ENCODE measurements around the gene MRPL18.
"Not testable (repeated sequence)": the region's sequence is repeated elsewhere in the genome, so short reads cannot be mapped to it uniquely, and the experiment has no call there.

Gene MRPL18

DNA sequence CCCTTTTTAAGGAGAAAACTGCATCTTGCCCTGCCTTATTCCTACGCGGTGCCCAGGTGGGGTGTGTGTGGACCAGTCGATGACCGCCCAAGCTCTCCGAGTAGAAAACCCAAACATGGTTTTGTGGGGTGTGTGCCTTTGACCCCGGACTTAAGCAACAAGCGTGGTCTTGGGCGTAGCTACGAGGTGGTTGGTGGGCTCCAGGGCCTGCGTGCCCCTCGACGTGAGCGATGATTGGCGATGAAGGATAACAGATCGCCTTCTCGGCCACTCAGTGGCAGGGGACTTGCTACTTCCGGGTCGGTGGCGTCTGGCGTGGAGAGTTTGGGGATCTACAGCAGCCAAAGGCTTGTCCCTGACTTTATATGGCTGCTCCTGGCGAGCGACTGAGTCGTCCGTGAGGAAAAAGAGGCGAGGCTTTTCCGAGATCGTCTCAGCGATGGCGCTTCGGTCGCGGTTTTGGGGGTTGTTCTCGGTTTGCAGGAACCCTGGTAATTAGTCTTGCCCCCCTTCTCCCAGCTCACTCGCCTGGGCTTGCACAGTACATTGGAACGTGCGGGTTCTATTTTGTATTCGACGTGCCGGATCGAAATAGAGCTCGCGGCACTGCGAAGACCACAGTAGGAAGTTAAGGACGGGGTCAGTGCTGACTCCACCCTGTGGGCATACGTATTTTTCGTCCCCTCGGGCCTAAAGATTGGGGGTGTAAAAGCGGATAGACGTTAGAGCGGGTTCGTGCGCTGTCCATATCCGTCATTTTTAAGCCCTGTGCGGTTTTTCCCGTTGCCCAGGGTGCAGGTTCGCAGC lies at the start of gene MRPL18:
TSS of gene MRPL18 (plus strand) at position 319 of the 807 bp plus-strand sequence. CDS start at position 440, 121 bp downstream.
- DNase-seq: peak; percentile 75 to 76

DNA sequence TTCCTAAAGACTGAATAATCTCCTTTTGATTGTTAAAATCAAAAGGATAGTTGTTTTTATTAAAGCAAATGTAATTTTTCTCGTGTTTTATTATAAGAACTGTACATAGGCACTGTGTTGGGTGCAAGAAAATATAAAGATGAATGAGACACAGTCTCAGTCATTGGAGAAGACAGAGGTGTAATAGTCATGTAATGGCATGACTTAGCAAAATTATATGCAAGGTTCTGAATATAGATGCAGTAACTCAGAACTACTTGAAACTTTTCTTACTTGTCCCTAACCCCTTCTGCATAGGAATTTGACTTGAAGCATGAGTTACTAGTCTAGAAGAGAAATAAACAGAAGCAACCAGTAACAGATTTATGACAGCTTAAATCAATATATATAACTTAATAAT lies 48.1 kb upstream of the MRPL18 start:
- DNase-seq: no peak

DNA sequence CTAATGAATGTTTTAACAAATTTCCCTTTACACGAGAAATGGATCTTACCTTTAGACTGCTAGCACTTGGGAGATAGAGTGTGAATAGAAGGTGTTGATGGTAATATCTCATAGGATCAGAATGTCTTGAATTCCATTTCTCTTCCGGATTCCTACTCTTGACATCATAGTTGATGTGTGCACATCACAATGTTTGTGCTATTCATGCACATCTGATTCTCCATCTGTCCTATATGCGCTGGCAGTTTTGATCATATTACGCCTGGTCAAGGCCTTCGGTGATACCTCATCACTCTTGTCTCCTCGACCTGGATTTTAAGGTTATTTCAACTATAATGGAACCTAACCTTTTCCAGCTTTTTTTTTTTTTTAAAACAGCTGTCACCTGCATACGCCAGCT lies 45.2 kb upstream of the MRPL18 start:
- DNase-seq: no peak

DNA sequence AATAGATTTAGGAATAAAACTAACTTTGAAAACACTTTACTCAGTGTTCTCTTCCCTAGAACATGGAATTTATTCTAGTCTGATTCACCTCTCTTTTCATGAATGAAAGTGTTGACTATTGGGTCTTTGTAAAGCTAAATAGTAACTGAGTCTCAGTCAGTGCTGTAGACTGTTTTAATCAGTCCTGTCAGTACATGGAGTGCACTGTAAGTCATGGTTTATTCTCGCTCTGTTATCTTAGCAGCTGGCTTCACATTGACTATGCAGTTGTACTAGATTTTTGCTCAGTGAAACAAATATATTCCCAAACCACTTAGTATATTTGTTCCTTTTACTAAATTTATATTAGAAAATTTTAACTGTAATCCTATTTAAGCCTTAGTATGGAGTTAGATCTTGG lies 43.5 kb upstream of the MRPL18 start:
- DNase-seq: no peak

DNA sequence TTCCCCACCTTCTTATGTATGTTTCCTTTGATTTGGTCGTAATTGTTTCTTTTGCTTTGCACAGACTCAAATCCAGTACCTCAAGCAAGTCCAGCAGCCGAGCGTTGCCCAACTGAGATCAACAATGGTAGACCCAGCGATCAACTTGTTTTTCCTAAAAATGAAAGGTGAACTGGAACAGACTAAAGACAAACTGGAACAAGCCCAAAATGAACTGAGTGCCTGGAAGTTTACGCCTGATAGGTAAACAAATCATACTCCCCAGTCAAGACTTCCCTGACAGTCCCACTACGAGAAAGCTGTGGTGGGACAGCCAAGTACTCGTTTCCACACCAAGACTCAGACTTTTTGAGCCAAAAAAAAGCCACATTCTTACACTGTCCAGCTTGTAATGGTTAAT lies 42.1 kb upstream of the MRPL18 start:
- DNase-seq: not testable (repeated sequence)

DNA sequence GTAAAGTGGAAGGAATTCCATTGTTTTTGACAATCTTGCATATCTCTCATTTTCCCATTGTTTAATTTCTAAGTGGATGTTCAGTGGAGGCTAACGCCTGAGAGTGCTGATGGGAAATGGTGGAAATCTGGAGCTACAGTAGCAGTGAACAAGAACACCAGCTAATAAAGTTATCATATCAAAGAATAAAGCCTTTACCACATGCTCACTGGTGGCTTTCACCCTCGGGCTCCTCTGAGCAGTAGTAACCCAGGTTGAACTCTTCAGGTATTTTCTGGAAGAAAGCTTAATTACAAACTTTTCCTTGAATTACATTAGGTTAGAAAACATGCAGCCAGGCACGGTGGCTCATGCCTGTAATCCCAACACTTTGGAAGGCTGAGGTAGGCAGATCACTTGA lies 38.8 kb upstream of the MRPL18 start:
- DNase-seq: no peak

DNA sequence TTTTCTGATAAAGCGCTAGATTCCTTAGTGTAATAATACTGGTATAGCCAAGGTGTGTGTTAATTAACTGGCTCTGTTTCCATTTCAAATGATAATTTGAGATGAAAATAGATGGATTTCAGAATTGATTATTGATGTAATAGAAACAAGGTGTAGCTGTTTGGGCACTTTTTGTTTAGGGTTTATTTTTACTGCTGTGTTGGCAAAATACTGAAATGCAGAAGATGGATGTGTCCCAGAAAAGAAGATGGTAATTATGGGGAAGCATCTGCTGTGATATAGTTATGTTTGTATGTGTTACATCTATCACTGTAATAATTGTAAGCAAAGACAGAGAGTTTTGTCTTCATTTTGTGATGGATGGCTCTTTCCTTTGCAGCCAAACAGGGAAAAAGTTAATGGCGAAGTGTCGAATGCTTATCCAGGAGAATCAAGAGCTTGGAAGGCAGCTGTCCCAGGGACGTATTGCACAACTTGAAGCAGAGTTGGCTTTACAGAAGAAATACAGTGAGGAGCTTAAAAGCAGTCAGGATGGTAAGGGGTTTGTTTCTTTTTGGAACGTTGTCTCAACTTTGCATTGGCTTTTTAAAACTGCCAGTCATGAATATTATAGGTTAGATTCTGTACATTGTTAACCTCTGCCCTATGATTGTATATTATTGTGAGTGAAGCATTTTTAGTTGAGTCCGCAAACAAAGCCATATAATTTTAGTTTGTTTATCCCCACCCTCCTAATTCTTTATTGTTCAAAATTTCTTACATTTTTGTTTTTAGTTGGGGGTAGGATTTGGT lies 37.0 kb upstream of the MRPL18 start:
- no peak for DNase-seq

DNA sequence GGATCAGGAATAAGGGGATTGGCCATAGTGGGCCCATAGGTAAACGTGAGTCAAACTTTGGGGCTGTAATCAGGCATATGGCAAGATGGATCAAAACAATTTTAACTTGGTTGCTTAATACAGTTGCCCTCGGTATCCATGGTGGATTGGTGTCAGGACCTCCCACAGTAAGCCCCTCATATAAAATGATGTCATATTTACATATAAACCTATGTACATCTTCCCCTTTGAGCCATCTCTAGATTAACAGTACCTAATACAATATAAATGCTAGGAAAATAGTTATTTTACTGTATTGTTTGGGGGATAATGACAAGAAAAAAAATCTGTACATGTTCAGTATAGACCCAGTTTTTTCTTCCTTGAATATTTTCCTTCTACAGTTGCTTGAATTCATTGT lies 35.9 kb upstream of the MRPL18 start:
- DNase-seq: no peak

DNA sequence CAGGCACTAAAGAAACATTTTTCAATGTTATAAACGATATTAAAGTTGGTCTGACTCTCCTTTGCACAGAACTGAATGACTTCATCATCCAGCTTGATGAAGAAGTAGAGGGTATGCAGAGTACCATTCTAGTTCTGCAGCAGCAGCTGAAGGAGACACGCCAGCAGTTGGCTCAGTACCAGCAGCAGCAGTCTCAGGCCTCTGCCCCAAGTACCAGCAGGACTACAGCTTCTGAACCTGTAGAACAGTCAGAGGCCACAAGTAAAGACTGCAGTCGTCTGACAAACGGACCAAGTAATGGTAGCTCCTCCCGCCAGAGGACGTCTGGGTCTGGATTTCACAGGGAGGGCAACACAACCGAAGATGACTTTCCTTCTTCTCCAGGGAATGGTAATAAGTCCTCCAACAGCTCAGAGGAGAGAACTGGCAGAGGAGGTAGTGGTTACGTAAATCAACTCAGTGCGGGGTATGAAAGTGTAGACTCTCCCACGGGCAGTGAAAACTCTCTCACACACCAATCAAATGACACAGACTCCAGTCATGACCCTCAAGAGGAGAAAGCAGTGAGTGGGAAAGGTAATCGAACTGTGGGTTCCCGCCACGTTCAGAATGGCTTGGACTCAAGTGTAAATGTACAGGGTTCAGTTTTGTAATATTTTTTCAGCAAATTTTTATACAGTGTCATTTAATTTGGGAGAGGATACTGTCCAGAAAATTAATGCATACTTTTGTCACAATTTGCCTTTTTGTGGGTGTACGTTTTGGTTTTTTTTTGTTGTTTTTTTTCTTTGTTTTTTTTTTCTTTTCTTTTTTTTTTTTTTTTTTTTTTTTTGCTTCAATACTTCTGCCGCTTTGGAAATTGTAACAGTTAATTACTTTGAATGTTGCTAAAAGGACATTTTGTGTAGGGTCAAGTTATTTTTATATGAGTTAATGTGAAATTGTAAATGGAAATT lies 35.0 kb upstream of the MRPL18 start:
- DNase-seq: no peak

DNA sequence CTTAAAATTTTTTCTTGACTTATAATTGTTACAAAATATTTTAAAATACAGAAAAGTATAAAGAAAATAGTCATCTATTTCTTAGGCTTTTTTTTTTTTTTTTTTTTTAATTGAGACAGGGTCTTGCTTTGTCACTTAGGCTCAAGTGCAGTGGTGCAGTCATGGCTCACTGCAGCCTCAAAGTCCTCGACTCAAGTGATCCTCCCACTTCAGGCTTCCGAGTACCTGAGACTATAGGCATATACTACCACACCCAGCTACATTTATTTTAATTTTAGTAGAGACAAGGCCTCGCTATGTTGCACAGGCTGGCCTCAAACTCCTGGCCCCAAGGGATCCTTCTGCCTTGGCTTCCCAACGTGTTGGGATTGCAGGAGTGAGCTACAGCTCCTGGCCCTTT lies 33.8 kb upstream of the MRPL18 start:
- DNase-seq: no peak

DNA sequence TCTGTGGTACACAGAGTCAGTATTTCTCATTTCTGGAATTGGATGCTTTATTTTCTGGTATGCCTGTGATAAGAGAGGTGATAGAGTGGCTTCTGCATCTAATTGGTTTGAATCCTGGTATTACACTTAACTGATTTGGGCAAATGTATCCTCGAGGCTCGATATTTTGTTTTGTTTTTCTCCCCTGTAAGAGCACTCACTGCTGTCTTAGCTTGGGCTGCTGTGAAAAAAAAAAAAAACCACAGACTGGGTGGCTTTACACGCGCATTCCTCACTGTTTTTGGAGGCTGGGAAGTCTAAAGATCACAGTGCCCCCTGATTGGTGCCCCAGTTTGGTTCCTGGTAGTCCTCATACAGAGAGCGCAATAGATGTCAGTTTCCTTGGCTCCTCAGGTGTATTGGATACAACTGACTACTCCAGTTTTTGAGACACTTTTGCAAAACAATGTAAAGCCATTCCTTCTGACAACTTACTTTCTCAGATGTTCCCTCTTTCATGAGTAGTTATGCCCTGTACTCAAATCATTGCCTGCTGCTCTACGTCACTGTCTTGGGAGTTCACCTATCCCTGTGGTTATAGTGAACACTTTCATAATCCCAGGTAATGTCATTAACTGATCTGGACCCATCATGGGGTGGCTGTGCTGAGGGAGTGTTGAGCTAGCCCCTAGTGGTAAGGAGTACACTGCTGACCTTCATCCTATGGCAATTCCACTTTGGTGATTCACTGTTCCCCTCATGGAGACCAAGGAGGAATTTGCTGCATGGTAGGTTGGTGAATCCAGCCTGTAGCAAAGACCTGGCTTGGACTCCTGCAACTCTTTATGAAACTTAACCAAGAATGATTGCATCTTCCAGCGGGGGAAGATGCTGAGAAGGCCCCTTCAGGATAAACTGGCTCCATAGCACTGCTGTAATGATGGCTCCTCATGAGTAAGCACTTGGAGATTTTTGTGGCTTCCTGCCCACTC lies 32.0 kb upstream of the MRPL18 start:
- DNase-seq: no peak

DNA sequence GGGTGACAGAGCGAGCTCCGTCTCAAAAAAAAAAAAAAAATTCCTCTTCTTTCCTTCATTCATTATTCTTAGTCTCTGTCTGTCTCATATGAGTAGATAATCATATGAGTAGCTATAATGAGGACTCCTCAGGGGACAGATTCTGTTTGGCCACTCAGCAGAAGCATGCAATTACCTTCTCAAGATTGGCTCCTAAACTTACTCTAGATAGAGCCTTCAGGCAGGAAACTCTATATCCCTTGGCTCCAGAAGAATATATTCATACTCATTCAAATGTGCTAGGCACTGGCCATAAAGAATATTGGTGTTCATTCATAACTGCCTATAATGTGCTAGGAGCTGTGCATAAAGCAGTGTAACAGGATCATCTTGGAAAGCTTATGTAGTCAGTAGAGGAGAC lies 30.6 kb upstream of the MRPL18 start:
- DNase-seq: no peak

DNA sequence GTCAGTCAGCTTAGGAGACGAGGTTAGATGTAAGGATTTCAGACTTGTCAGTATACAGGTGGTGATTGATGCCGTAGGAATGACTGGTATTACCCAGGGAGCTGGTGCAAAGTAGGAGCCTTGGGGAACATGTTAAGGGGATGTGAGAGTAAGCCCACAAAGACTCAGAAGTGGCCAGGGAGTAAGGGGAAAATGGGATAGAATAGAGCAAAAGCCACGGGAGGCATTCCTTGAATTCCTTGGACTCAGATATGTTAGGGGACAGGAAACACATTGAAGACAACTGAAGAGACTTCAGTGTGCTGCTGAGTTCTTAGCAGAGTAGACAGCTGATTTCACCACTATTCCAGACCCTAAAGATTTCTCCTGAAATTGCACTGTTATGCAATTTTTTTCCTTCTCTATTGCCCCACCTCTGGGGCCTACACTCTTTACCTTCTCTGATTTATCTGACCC lies 29.6 kb upstream of the MRPL18 start:
- DNase-seq: no peak

DNA sequence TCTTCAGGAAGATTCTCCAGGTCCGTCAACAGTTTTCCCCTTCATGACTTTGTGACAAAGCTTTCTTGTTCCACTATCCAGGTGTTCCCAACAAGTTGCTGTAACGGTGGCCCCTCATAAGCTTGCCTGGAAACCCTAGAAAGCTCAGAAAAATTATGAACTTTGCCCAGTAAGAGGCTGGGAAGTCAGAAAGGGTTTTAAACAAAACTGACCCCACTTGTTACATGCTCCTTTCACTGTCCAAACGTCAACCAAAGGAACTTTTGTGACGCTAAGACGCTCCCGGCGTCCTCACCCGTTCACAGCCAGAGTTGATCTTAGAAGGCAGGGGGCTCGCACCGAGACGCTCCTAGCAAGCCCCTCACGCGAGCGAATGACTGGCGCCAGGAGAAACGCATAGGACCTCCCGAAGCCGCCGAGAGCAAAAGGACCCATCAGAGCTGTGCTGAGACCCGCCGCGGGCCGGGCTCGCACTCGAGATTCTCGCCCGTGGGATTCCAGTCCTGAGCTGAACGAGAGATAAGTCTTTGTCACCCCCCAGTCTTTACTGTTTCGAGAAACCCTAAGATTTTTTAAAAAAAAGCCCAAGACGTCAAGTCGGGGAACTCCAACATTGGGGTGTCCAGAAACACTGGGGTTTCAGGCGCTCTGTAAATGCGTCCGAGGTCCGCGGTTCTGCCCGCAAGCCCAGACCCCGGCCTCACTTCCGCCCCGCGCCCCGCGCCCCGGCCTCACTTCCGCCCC lies 29.0 kb upstream of the MRPL18 start:
- peak; percentile 16 to 22 for DNase-seq

DNA sequence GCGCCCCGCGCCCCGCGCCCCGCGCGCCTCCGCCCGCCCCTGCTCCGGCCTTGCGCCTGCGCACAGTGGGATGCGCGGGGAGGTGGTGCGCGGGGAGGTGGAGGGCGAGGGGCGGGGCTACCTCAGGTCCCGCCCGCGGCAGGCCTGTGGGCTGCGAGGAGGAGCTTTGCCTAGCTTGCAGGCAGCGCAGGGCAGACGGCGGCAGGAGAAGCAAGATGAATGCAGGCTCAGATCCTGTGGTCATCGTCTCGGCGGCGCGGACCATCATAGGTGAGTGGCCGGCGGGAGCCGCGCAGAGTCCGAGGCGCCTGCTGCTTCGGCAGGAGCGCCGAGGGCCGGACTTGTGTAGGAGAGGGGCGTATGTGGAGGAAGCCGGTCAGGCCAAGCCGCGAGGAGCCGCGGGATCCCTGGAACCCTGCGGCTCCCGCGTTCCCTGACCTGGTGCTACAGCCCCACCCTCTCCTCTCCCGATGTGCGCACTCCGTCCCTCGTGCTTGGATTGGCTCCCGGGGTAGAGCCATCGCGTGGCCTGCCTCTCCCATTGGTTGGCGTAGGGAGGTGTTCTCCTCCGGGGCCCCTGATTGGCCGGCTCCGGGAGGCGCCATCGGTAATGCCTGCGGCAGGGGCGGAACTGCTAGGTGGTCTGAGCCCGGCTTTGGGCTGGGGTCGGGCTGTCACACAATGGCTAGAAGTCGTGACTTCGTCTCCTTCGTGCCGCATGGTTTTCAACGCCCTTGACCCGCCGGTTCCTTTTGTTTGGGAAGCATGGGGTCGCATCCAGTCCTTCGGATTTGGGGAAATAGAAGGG lies 28.2 kb upstream of the MRPL18 start, which contains the start of gene ACAT2:
TSS of gene ACAT2 (plus strand) at position 173 of the 808 bp plus-strand sequence. CDS start at position 216, 43 bp downstream.
- DNase-seq: peak; percentile 82 to 86

DNA sequence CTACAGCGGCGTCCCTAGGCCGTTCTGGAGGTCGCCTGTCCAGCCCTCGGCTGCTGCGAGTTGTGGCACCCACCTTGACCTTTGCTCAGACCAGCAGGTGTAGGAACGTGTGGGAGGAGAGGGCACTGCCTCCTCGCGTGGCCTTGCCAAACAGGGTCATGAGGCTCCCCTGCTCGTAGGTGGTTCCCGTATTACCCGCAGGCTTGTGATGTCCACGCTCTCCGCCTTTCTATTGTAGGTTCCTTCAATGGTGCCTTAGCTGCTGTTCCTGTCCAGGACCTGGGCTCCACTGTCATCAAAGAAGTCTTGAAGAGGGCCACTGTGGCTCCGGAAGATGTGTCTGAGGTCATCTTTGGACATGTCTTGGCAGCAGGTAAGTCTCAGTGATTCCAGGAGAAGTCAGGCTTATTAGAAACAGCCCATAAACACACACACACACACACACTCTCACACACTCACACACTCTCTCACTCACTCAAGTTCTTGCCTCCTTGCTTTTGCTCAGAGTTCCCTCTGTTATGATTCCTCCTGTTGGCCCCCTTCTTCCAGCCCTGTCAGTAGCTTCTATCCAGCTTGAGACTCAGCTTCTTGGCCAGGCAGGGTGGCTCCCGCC lies 27.5 kb upstream of the MRPL18 start:
- DNase-seq: peak in 1 of 2 donors; percentile 5

DNA sequence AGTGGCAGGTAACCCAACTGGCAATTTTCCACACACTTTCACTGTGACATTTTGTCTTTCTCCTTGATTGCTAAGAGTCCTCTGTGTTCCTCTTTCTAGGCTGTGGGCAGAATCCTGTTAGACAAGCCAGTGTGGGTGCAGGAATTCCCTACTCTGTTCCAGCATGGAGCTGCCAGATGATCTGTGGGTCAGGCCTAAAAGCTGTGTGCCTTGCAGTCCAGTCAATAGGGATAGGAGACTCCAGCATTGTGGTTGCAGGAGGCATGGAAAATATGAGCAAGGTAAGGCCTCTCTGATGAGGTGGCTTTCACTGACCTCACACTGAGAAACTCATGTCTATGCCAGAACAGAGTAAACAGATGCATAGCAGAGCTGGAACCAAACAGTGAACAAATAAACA lies 23.4 kb upstream of the MRPL18 start:
- no peak for DNase-seq

DNA sequence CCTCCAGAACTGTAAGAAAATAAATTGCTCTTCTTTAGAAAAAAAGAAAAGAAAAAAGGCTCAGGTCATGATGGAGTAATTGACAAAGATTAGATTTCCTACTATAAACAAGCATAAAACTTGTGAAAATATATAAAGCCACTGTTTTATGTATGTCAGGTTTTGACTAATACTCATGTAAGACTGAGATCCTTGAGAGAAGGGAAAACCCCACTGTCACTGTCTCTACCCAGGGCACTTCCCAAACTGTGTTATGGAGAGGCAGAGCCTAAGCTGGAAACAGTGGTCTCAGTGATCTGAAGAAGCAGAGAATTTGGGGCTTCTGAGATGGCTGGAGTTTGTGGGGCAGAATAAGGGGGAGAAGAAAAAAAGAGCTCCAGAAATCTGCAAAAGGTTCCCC lies 20.8 kb upstream of the MRPL18 start:
- no peak for DNase-seq

DNA sequence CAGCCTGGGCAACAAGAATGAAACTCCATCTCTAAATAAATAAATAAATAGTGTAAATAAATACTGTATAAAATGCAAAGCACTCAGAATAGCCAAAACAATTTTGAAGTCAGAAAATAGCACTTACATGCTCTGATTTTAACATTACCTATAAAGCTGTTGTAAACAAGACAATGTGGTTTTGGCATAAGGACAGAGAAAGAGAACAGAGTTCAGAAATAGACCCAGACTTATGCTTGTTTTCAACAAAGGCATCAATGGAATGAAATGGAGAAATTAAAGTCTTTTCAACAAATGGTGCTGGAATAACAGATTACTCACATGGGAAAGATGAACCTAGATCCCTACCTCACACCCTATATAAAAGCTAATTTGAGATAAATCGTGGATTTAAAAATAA lies 18.1 kb upstream of the MRPL18 start:
- no peak for DNase-seq
